Lower leg skin (tissue), 3 donors: Measurements from ENCODE around the gene PARN.

Source experiments
- POLR2A ChIP-seq, 2 donors: fragments of 450-650 bp; IDR thresholded peaks; one replicate each; pipeline ENCODE4 v1.6.1; 2016 to 2017; ENCODE audit warnings: antibody characterized with exemption in 2 of 2, mild to moderate bottlenecking in 1 of 2, moderate library complexity in 1 of 2
- TF ChIP-seq, protein P1 (sequence below), 3 donors: fragments of 450-650 bp; IDR thresholded peaks; one replicate each; pipeline ENCODE4 v1.5.1; 2016; ENCODE audit warnings: antibody characterized with exemption in 3 of 3, mild to moderate bottlenecking in 3 of 3, moderate library complexity in 2 of 3

DNA sequence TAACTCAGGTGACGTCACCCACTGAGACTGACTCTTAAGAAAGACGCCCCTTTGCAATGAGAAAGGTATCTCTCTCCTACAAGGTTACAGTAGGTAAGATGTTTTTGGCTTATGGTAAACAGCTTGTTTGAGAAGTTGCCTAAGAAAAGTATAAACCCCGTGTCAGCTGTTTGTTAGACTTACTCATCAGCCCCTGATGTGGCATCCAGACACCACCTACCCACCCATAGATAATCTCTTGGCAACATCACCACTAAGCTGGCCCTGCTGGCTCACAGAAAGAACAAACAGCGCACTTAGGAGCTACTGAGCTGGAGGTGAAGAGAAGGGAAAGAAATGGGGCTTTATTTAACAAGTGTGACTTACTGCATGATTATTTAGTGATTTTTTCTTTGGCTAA lies 121.0 kb downstream of the PARN start:
- TF ChIP-seq, protein P1, sequence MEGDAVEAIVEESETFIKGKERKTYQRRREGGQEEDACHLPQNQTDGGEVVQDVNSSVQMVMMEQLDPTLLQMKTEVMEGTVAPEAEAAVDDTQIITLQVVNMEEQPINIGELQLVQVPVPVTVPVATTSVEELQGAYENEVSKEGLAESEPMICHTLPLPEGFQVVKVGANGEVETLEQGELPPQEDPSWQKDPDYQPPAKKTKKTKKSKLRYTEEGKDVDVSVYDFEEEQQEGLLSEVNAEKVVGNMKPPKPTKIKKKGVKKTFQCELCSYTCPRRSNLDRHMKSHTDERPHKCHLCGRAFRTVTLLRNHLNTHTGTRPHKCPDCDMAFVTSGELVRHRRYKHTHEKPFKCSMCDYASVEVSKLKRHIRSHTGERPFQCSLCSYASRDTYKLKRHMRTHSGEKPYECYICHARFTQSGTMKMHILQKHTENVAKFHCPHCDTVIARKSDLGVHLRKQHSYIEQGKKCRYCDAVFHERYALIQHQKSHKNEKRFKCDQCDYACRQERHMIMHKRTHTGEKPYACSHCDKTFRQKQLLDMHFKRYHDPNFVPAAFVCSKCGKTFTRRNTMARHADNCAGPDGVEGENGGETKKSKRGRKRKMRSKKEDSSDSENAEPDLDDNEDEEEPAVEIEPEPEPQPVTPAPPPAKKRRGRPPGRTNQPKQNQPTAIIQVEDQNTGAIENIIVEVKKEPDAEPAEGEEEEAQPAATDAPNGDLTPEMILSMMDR (IDR thresholded peaks at IDR 0.05) = no peak
- no peak for TF ChIP-seq POLR2A (IDR thresholded peaks at IDR 0.05)
